Middle frontal gyrus (tissue), 1 donor: ENCODE data around the gene TCF4.

Experiments
- DNase-seq: peaks from one replicate; pipeline ENCODE4 v3.0.0-alpha.2; 2015; ENCODE audit warnings: low spot score; ENCODE audit errors: extremely low spot score

TCF4 gene

GRCh38 chr18:55202232-55202917, 385.6 kb downstream of the TCF4 start:
- no peak for DNase-seq

- DNase-seq: no peak
Observed at GRCh38 chr18:55199291-55199963, 388.6 kb downstream of the TCF4 start.

DNA sequence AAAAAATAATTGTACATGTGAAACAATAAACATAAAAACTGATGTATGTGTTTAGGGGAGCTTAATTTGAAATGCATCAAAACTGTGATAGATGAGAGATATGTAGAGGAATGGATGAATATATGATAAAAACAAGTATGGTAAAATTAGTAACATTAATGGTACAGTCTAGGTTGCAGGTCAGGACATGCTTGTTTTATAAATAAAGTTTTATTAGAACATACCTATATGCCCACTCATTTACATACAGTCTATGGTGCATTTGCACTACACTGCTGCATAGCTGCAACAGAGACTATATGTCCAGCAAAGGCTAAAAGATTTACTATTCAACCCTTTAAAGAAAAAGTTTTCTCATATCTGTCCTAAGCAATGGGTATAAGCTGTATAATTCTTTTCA, 392.1 kb downstream of the TCF4 start:
- no peak for DNase-seq

- no peak for DNase-seq
Observed at GRCh38 chr18:55189972-55190371, 398.0 kb downstream of the TCF4 start.

DNA sequence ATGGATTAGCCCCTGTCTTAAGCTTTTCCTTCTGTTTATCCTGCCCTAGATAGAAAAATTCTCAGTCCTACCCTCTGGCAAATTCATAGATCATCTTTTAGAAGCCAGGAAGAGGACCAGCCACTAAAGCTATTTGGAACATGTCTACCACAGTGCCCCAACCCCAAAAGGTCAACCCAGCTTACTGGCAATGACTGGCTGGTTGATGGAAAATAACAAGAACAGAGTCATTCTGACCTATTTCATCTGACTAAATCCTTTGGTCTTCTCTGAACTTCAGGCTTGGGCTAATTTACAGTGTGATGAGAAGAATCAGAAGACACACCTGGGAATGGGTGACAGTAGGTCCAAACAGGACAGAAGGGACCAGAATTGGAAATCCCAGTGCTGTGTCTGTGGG, 401.4 kb downstream of the TCF4 start:
- DNase-seq: no peak

DNA sequence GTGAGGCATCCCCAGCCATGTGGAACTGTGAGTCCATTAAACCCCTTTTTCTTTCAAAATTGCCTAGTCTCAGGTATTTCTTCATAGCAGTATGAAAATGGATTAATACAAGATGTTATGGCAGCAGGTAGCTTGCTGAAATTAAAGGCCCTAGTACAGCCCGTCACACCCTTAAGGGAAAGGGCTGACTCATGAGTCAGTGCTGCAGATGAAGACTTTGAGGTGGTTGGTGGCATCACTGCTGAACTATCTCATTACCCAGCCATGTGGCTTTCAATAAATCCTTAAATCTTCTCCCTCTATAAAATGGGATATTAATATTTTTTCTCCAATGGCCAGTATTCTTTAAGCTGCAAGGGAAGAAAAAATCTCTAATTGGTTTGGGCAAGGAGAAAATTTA, 402.6 kb downstream of the TCF4 start:
- DNase-seq: no peak

DNA sequence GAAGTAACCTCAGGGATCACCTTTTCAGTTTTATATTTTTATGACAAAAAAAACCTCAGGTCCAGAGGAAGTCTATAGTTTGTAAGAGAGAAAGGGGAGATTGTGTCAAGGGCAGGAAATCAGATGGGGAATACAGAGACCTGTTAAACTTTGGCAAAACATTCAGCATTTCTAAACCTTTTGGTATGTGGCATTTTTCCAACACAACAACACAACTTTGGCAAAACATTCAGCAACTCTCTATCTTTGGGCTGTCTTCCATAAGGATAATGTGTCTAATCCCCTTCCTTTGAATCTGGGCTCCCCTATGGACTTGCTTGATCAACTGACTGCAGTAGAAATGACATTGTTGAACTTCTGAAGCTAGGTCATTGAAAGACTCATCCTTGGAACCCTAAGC, 408.2 kb downstream of the TCF4 start:
- DNase-seq: no peak

DNA sequence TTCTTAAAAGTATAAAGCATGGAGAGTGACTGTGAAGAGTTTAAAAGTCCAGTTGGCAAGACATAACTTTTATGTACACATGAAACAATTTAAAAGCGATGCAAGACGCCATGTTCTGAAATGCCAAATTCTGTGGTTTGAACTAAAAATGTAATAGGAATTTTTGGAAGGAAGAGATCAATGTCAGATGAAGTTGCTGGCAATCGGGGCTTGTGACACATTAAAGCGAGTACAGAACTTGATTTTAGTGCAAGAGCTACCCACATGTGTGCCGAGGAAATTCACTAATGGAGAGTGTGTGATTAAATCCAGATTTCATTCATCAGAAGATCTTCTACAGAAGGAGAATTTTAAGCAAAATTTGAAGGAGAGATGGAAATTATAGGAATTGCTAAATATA, 408.6 kb downstream of the TCF4 start:
- no peak for DNase-seq

DNA sequence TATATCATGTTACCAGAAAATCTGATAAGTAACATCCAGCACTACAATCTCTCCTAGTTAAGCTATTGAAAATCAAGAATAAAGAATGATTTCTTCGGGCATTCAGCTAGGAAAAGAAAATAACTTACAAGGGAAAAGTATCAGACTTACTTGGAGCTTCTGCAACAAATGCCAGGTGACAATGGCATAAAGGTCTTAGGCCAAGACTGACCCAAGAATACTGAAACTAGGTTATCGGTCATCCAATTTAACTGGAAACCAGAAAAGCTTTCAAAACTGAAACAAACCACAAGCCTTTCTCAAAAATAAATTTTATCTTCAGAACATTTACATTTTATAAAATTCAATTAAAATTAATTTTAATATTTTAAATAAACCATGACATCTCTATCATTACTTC, 414.7 kb downstream of the TCF4 start:
- DNase-seq: no peak
